Hippocampal formation (tissue), 2 donors: ENCODE results near the gene LDLRAD3.

Experiments
- DNase-seq, 2 donors: peaks; one replicate each; lab custom pipeline; 2025; lab: John Stamatoyannopoulos, UW

LDLRAD3 gene

DNA sequence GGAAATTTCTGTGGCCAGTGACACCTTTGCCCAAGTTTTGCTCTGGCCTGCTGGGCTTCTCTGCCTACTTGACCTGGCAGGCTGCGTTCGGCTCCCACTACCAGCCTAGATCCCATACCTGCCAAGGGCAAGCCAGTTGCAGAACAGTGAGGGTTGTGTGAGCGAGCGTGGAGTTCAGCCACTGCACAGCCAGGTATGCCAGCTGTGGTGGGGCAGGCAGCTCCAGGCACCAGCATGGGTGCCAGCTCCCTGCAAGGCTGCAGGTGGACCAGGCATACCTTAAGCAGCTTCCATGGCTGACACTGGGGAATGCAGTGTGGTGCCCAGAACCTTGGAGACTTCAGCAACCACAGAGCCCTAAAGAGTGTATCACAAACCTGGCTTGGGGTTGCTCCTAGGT, 133.5 kb downstream of the LDLRAD3 start:
- DNase-seq, result no peak

DNA sequence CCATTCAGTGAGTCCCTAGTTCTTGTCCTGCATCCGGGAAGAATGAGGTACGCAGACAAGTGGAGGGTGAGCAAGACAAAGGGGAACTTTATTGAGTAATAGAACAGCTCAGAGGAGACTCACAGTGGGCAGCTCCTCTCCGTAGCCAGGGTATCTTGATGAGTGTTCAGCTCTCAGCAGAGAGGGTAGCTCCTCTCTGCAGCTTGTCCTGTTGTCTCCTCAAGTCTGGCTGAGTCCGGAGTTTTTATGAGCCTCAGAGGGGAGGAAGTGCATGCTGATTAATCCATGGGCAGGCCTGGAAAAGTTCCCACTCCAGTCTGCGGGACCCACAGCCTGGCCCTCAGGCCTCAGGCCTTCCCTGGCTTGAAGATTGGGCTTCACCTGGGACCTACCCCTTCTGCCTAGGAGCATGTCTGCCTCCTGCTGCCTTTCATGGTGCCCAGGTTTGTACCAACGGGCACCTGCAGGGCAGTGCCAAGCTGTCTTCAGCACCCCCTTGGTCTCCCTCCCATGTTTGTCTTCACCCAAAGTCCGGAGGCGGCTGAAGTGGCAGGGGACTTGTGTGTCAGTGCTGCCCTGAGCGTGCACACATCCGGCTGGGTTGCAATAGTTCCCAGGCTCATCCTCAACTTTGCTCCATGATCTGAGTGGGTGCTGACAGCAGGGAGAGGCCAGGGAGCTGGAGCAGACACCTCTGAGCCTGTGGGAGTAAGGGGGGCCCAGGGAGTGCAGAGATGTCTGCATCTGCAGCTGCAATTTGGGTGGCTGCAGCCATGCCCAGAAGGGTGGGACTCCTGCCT, 134.2 kb downstream of the LDLRAD3 start:
- DNase-seq, result no peak

DNA sequence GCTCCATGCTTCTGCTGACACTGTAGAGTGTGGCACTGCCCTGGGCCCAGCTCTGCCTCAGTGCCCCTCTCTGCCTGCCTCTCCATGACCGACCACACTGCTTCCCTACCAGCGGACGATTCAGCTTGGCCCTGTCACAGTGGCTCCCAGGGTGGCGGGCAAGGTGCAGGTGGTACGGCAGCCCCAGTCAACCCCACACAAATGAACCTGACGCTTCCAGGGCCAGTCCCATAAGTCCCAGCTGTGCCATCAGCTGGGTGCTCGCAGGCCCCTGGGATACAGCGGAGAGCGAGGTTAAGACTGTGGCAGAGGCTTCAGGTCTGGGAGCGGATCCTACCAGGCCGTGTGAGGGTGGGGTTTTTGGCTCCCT, 134.8 kb downstream of the LDLRAD3 start:
- no peak for DNase-seq

DNA sequence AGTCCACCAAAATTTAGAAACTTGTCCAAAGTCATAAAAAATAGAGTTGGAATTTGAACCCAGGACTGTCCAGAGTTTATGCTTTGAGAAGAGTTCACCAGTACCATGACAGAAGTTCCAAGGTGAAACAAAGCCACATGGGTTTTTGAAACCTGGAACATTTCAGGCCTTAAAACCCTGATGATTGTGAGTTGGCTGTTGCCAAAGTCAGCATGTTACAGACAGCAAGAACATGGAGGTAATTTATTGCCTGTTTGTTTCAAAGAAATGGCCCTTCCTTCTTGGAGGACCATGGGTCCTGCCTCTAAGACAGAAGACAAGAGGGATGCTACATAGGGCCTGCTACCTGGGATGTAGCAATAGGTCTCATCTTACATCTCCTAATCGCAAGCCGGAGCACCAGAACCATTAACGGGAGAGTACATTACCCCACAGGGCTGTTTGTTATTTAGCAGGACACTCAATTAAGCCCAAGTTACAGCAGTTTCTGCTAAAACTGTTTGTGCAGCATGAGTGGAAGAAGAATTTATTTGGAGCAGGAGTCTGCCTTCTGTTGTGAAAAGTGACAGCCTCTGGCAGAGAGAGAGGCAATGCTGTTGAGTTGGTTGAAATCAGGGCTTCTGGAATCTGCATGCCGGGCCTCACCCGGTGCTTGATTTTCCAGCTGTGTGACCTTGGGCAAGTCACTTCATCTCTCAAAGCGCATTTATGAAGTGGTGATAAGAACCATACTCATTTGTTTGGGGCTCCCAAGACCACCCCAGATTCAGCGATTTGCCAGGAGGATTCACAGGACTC, 136.2 kb downstream of the LDLRAD3 start:
- no peak for DNase-seq

DNA sequence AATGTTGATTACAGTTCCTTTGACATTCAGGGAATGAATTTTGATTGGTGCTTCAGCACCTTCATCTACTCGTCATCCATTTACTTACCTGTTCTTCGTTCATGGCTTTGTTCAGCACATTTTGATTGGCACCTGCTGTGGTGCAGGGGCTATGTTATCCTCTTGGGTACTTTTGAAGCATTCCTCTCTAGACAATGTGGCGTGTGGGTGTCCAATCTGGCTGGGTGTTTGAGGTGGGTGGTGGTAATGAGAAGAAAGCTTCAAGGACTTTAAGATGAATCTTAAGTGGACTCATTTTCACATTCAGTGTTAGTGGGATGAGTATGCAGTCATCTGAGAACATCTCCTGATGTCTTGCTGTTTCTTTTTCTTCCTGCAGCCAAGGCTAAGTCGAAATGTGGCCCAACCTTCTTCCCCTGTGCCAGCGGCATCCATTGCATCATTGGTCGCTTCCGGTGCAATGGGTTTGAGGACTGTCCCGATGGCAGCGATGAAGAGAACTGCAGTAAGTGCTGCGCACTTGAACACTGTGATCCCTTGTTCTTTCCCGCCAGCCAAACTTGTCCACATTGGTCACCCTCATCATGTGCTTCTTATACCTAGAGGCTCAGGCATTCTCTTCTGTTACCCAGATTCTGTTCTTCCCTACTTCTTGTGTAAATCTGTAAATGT, 137.5 kb downstream of the LDLRAD3 start:
- no peak for DNase-seq

DNA sequence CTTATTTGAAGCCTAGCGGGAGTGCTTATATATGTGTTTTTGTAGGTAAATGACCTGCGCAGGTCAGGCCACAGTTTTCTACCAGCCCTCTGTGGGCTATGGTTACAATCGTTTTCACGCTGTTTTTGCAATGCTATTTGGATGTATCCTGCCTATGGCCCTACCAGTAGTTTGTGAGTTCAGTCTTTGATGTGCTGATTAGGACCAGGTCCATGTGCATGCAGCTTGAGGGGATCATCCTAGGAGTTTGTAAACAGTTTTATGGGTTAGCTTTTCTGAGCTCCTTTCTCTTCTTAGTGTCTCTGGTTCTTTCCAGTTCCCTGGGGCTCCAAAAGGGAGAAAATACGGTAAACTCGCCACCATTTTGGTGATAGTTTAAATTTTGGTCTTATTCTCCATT, 142.5 kb downstream of the LDLRAD3 start:
- no peak for DNase-seq

DNA sequence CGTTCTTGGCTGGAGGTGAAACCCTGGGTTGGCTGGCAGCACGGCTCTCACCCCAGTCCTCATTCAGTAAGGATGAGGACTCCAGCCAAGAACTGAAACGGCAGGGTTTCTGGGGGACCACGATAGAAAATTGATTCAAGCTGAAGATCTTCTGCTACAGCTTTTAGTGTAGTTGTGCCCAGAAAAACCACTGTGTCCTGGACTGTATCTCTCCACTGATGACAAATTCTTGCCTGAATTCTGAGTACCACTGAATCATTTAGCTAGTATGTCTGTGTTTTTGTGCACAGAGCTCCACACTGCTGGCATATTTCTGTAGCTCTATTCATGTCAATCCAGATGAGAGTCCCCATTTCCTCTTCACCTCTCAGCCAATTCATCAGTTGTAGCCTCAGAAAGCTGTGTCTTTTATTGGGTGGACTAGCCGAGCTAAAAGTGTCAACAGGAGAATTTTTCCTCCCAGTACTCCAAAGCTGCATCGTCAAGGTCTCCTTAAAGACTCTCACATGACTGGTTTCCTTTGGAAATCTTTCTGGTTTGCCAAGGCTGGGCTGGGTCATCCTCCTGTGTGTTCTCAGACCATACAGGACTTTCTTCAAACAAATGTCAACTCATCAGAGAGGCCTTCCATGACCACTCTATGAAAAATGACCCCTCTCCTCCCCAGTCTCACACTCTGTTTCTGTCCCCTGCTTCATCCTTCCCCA, 144.6 kb downstream of the LDLRAD3 start:
- no peak for DNase-seq

DNA sequence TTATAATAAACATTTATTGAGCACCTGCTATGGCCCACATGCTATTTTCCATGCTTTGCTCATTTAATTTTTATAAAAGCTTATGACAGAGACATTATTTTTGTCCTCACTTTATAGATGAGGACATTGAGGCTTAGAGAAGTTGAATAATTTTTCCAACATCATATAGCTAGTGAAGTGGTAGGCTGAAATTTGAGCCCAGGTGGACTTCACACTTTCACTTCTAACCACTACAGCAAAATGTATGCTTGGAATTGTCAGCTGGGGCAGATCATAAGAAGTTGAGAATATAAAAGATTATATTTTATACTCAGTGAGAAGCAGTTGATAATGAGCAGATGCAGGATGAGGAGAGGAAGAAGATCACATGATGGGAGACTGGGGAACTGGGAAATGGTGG, 146.1 kb downstream of the LDLRAD3 start:
- DNase-seq, result no peak

DNA sequence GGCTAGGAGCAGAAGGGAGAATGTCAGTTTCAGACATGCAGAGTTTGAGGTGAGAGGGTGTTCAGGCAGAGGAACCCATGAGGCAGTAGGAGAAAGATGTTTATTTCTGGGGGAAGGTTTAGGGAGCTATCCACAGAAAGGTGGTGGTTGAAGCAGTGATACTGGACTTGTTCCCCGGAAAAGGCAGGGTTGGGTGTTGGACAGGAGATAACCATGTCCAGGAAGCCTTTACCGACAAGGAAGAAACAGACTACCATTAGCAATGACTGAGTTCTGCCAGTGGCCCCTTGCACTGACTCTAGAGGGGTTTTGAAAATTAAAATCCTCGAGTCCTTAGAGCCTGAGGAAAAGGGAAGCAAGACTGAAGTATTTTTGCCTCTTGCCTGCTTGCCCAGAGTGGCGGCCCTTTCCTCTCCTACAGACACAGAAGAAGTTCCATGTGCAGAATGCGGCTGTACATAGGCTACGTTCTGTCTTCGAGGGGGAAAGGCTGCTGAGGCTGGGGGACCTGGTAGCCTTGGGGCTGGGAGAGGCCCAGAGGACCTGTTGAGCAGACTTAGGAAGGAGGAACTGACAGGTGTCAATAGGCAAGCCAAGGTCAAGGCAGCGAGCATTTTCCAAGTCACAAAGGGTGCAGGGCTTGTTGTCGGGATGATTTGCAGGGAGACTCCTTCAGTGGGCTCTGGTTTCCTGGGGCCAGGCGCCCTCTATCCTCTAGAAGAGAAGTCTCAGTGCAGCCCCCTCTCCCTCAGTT, 146.7 kb downstream of the LDLRAD3 start:
- DNase-seq, result no peak

DNA sequence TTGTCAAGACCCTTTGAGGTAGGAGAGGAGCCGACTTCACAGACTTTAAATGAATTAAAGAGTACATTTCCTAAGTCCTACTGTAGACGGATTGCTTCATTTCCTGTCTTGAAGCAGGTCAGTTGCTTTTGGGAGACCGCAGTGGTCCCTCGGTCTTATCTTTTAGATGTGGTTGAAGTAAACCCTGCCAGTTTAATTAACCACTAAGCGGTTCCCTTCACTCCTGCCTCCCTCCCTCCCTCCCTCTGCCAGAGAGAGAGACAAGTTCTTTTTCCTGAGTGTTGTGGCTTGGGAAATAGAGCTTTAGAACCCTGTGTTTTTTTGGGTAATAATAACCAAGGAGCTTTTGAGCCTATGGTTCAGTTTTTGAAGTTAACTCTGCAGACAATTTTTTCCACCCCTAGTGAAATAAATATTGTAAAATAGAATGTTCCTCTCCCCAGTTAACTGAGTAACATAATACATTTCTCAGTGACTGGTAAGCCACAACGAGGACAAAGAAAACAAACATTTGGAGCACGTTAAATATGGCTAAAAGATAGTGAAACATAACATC, 147.5 kb downstream of the LDLRAD3 start:
- no peak for DNase-seq

DNA sequence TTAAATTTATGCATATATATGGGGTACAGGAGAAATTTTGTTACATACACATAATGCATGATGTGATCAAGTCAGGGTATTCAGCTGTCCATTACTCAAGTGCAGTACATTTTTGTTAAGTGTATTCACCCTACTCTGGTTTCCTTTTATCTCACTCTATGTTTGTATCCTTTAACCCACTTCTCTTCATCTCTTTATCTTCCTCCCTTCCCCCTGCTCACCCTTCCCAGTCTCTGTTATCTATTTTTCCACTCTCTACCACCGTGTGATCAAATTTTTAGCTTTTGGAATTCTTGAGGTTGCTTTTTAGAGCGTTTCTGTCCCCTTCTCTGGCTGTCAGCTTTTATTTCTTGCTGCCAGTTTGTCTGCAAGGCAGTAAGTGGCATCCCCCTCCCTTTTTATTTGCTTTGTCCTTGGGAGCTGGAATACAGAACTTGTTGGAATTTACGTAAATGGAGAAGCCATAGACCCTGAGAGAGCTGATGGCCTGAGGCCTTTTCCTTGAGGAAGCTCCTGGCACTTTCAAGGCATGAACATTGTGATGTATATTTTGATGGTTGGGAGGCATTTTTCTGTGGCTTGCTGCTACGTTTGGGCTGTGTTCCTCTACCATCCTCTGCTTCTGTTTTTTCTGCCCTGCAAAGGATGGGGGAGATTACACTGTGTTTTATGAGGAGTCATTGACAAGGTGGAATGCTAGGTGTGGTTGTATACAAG, 148.6 kb downstream of the LDLRAD3 start:
- no peak for DNase-seq

DNA sequence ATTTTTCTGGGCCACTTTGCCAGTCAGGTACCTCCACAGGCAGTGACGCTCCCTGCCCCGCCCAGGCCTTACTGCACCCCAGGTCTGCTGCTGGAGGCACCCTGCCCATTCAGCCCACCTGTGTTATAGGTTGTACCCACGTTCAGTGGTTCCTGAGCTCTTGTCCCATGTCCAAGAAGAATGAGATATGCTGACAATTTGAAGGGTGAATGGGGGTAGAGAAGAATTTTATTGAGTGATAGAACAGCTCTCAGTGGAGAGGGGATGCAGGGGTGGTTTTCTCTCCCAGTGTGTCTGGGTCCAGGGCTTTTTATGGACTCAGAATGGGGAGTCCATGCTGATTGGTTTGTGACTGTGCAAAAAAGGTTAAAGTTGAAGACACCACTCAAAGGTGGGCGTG, 149.7 kb downstream of the LDLRAD3 start:
- no peak for DNase-seq

DNA sequence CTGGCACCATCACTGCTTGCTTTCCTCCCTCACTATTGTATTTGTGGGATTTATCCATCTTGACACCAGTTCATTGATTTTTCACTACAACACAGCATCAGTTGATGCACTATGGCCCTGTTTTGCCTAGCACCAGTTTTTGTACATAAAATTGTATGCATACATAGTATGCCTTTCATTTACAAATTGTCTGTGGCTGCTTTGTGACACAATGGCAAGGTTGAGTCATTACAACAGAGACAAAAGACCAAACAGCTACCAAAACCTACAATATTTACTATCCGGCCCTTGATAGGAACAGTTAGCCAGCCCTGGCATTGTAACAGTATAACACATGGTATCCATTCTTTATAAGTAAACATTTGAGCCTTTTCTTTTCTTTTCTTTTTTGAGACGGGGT, 150.3 kb downstream of the LDLRAD3 start:
- no peak for DNase-seq

DNA sequence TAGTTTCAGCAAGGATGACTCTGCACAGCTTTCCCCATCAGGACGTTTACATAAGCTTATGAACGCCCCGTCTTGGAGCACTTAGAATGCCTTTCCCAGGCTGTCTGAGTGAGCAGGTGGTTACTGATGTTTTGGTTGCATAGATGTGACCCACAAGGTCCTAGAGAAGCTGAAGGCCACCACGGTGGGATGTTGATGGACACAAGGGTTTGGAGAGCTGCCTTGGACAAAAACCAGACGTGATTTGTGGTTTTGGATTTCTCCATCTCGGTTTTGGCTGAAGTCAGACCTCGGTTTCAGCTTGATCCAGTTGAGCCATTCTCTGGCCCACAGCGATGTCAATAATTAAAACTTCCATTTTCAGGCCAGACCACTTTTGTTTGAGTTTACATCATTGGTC, 151.9 kb downstream of the LDLRAD3 start:
- DNase-seq, result no peak

DNA sequence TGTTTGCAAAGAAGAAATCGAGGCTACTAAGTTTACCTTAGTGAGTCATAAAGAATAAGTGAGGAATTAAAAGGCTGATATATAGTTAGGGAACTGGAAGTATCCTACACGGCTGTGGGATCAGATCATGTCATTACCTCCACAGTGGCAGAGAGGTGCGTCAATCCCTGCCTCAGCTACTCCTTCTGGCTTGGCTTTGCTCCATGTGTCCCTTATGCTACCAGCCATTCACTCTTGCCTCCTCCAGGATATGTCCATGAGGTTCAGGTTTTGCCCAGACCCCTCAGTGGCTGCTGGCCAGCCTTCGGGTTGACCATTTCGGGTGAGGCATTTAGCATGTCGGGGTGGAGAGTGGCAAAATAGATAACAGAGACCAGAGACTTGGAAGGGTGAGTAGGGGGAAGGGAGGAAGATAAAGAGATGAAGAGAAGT, 153.4 kb downstream of the LDLRAD3 start:
- no peak for DNase-seq

DNA sequence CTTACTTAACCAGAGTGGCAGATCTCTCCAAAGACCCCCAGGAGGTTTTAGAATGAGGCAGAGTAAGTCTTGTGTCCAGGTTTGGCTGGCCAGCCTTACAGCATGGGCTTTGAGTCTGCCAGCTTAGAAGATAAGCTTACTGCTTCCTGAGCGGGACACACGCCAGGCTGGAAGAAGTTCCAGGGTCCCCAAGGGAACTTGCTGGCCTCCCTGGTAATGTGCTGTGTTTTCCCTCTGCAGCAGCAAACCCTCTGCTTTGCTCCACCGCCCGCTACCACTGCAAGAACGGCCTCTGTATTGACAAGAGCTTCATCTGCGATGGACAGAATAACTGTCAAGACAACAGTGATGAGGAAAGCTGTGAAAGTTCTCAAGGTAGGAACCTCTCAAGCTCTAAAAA, 154.2 kb downstream of the LDLRAD3 start:
- DNase-seq, result no peak

DNA sequence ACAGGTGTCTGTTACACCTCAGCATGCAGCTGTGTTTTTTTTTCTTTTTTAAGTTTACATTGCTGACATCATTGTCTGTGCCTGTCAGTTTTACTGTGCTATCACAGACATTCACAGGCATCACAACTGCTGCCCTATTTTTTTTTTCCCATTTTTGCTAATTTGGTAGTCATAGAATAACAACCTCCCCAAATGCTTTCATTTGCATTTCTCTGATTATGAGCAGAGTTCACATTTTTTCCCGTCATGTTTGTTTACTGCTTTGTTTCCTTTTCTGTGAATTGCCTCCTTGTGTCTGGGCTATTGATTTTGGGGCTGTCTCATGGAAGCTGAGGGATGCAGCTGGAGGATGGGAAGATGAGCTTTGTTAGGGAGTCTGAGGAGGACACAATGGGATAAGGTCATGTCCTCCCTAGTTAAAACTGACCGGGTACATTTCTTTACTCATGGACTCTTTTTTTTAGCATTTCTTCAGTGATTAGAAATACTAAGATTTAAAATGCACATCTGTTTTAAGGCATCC, 155.1 kb downstream of the LDLRAD3 start:
- DNase-seq, result no peak

DNA sequence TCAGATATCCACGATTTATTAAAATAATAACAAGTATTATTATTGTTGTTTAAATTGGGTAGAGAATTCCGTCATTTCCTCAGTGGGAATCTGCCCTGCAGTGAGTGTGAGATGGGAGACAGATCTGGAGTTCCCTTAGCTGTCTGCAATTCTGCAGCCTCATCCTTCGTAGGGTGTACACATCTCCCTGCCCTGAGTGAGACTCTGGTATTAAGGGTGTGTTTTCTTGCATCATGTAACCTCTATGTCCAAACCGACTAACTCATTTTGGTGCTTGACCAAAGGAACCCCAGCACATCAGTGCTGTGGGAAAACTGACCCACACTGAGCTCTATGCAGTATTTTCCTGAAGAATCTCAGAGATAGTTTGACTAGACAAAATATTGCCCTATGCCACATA, 157.6 kb downstream of the LDLRAD3 start:
- no peak for DNase-seq

DNA sequence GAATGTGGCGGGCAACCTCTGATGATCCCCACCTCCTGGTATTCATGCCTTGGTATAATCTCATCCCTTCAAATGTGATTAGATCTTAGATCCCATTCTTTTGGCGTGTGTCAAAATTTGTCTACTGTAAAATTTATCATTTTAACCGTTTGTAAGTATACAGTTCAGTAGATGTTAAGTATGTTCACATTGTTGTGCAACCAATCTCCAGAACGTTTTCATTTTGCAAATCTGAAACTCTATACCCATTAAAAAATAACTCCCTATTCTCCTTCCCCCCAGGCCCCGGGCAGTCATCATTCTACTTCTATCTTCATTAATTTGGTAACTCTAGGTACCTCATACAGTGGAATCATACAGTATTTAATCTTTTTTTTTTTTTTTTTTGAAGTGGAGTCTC, 159.0 kb downstream of the LDLRAD3 start:
- DNase-seq, result no peak

DNA sequence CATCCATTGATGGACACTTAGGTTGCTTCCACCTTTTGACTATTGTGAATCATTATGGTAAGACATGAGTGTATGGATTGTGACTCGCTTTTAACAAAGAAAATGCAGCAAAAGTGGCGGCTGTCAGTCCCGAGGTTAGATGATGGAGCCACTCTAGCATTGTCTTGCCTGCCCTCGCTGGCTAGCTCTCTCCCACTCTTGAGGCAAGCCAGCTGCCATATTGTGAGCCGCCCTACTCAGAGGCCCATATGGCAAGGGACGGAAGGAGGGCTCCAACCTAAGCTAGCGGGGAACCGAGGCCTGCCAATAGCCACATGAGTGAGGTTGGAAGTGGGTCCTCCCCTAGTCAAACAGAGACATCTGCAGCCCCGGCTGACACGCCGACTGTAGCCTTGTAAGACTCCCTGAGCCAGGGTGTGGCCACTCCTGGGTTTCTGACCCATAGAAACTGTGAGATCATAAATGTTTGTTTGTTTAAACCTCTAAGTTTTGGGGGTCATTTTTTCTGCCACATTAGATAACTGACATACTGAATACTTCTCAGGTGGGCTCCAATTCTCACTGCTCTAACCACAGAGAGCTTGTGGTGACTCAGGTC, 160.2 kb downstream of the LDLRAD3 start:
- DNase-seq, result no peak
